AG09319 (cell line): Measurements from ENCODE around the gene SOX1.

Experiments used
- DNase-seq: peaks from one replicate; pipeline ENCODE4 v3.0.0-alpha.2; 2010; ENCODE audit warnings: low read depth; ENCODE audit errors: extremely low read depth
- CTCF ChIP-seq: IDR thresholded peaks from 2 replicates; pipeline ENCODE4 v1.5.1; 2011; ENCODE audit warnings: low read depth, mild to moderate bottlenecking, inconsistent platforms, low read length, moderate library complexity

SOX1 gene

GRCh38 chr13:112062571-112063570 is 4.1 kb upstream of the SOX1 start:
- no peak for DNase-seq
- TF ChIP-seq CTCF = no peak

- DNase-seq = no peak
- TF ChIP-seq CTCF = no peak
Measured at GRCh38 chr13:112063807-112064206, 3.1 kb upstream of the SOX1 start.

- TF ChIP-seq CTCF = no peak
- DNase-seq = no peak
Measured at GRCh38 chr13:112064222-112064621, 2.7 kb upstream of the SOX1 start.

GRCh38 chr13:112065521-112065866 is 1.5 kb upstream of the SOX1 start:
- TF ChIP-seq CTCF = no peak
- no peak for DNase-seq

GRCh38 chr13:112065867-112066623 is 904 bp upstream of the SOX1 start:
- no peak for DNase-seq
- TF ChIP-seq CTCF = no peak

- TF ChIP-seq CTCF = no peak
- no peak for DNase-seq
Measured at GRCh38 chr13:112066624-112067004, 335 bp upstream of the SOX1 start.
